Liver (tissue), 9 donors: ENCODE results near the gene ZNF467. TPM values are rescaled to one million over a fixed set of nuclear protein-coding genes. Genes with fewer than 3 reads are reported as not detected.
A peak's percentile ranks its signal among the peaks of the same experiment; 100 is the strongest.

Source experiments
- DNase-seq: peaks from one replicate; pipeline ENCODE4 v3.0.0-alpha.2; 2017; ENCODE audit warnings: low spot score
- H3K27ac ChIP-seq, 2 donors: one replicate each; pipeline ENCODE4 v1.7.0; 2013; ENCODE audit warnings: inconsistent platforms in 2 of 2, low read length in 2 of 2, control low read depth in 1 of 2, low read depth in 1 of 2, mild to moderate bottlenecking in 1 of 2
- H3K27me3 ChIP-seq, 4 donors: one replicate each; pipeline versions ENCODE4 v1.6.1 to v1.7.0; 2013; ENCODE audit warnings: low read length in 3 of 4, inconsistent platforms in 1 of 4, mild to moderate bottlenecking in 1 of 4, moderate library complexity in 1 of 4; ENCODE audit not compliant: control insufficient read depth in 4 of 4, insufficient read depth in 4 of 4
- H3K36me3 ChIP-seq, 4 donors: one replicate each; pipeline versions ENCODE4 v1.6.1 to v1.7.0; 2013; ENCODE audit warnings: low read length in 3 of 4, mild to moderate bottlenecking in 3 of 4, low read depth in 1 of 4, moderate library complexity in 1 of 4; ENCODE audit not compliant: control insufficient read depth in 4 of 4, insufficient read depth in 3 of 4
- H3K4me1 ChIP-seq, 4 donors: one replicate each; pipeline versions ENCODE4 v1.6.1 to v1.7.0; 2013; ENCODE audit warnings: low read length in 3 of 4, mild to moderate bottlenecking in 3 of 4, moderate library complexity in 1 of 4; ENCODE audit not compliant: control insufficient read depth in 4 of 4, insufficient read depth in 4 of 4
- H3K4me3 ChIP-seq, 3 donors: one replicate each; pipeline versions ENCODE4 v1.6.1 to v1.7.0; 2013; ENCODE audit warnings: low read length in 3 of 3, control low read depth in 1 of 3, low read depth in 1 of 3, mild to moderate bottlenecking in 1 of 3
- H3K9ac ChIP-seq, 2 donors: one replicate each; pipeline ENCODE4 v1.7.0; 2013; ENCODE audit warnings: low read length in 2 of 2, mild to moderate bottlenecking in 2 of 2, moderate library complexity in 2 of 2, control low read depth in 1 of 2, low read depth in 1 of 2
- H3K9me3 ChIP-seq, 4 donors: one replicate each; pipeline versions ENCODE4 v1.6.1 to v1.7.0; 2013; ENCODE audit warnings: low read length in 3 of 4; ENCODE audit not compliant: control insufficient read depth in 4 of 4
- EGR1 ChIP-seq, 2 donors: IDR thresholded peaks; 2 replicates each; pipeline ENCODE4 v1.6.1; 2016 to 2018; ENCODE audit warnings: antibody characterized with exemption in 2 of 2, low read depth in 2 of 2
- FOXA1 ChIP-seq: IDR thresholded peaks from 2 replicates; pipeline ENCODE4 v1.6.1; 2016; ENCODE audit warnings: antibody characterized with exemption
- FOXA2 ChIP-seq: IDR thresholded peaks from 2 replicates; pipeline ENCODE4 v1.6.1; 2016; ENCODE audit warnings: antibody characterized with exemption
- GABPA ChIP-seq, 2 donors: IDR thresholded peaks in 1 of 2; conservative IDR thresholded peaks in 1 of 2; 2 replicates each; pipeline ENCODE4 v1.6.1; 2016; ENCODE audit warnings: antibody characterized with exemption in 2 of 2, mild to moderate bottlenecking in 1 of 2, moderate library complexity in 1 of 2
- HNF4A ChIP-seq, 2 donors: conservative IDR thresholded peaks; 2 replicates each; pipeline ENCODE4 v1.6.1; 2016; ENCODE audit warnings: antibody characterized with exemption in 2 of 2, mild to moderate bottlenecking in 2 of 2
- MAX ChIP-seq: IDR thresholded peaks from 2 replicates; pipeline ENCODE4 v1.6.1; 2016; ENCODE audit warnings: antibody characterized with exemption
- REST ChIP-seq: IDR thresholded peaks from 2 replicates; pipeline ENCODE4 v1.6.1; 2016; ENCODE audit warnings: antibody characterized with exemption, mild to moderate bottlenecking
- RXRA ChIP-seq, 2 donors: IDR thresholded peaks; 2 replicates each; pipeline ENCODE4 v1.6.1; 2017 to 2018; ENCODE audit warnings: antibody characterized with exemption in 2 of 2, mild to moderate bottlenecking in 1 of 2
- WGBS: extraction: QIAGEN DNeasy Blood & Tissue Kit; methylation state at CpG from one replicate; pipeline ENCODE4 v1.1.7; 2013; 5-methylcytosine and 5-hydroxymethylcytosine counted together
- polyA plus RNA-seq, 2 donors: library from polyadenylated mRNA; stranded (reverse) in 1 of 2; unstranded in 1 of 2; fragments of 200-250 nt in 1 of 2; fragments of >200 nt in 1 of 2; fragmentation: Nextera tagmentation in 1 of 2; extraction: Ambion mirVana in 1 of 2; gene quantifications; one replicate each; pipeline versions ENCODE4 v1.2.1 to v1.2.3, GENCODE V29; 2013 to 2015
- total RNA-seq, 2 donors: library from RNA; depleted of rRNA; stranded (reverse); fragments of >200 nt; gene quantifications; one replicate each; pipeline ENCODE4 v1.2.3, GENCODE V29; 2014
- TF ChIP-seq, protein P1 (sequence below): fragments of 150-350 bp; IDR thresholded peaks from 2 replicates; pipeline ENCODE4 v1.5.1; 2017; ENCODE audit warnings: improper control_type of control experiment, low read depth, low read length; ENCODE audit not compliant: missing input control
- donor health status: healthy.
- donor health status: healthy.
- donor health status: healthy.
- donor health status: healthy.
- donor health status: healthy.

ZNF467 gene
- total and polyA plus RNA-seq, 4 donors, result 2.8 to 4.0 (median 3.7) TPM

DNA sequence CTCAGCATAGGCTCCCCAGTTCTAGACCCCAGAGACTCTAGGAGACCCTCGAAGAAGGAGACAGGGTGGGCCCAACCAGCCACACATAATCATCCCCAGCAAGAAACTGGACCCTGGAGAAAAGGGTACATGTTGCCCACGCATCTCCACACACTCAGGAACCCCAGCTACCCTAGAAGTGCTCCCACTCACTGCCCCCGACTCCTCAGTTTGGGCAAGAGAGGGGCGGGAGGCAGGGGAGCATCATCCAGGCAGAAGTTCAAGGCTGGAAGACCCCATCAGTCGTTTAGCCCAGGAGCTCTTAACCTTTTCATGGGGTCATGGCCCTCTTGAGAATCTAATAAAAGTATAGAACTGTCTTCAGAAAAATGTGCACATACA lies 1.8 kb upstream of the ZNF467 start:
- Histone ChIP-seq H3K27ac (no peak overlapping the region), H3K36me3 (no peaks in the 10 kb centered on the region), H3K9ac (no peak overlapping the region), H3K4me3 (no peak overlapping the region), H3K4me1 (peaks cover 5 to 22% (median 12%) of the 10 kb centered on the region in 4 donors), H3K27me3 (no peaks in the 10 kb centered on the region), H3K9me3 (no peaks in the 10 kb centered on the region)
- no peak for DNase-seq
- TF ChIP-seq GABPA (IDR thresholded peaks at IDR 0.05 in 1 of 2, conservative IDR thresholded peaks at IDR 0.05 in 1 of 2), result no peak
- no peak for TF ChIP-seq MAX
- TF ChIP-seq RXRA (IDR thresholded peaks at IDR 0.05), result no peak
- 60% methylated on average over 5 of the region's 5 CpGs for WGBS

DNA sequence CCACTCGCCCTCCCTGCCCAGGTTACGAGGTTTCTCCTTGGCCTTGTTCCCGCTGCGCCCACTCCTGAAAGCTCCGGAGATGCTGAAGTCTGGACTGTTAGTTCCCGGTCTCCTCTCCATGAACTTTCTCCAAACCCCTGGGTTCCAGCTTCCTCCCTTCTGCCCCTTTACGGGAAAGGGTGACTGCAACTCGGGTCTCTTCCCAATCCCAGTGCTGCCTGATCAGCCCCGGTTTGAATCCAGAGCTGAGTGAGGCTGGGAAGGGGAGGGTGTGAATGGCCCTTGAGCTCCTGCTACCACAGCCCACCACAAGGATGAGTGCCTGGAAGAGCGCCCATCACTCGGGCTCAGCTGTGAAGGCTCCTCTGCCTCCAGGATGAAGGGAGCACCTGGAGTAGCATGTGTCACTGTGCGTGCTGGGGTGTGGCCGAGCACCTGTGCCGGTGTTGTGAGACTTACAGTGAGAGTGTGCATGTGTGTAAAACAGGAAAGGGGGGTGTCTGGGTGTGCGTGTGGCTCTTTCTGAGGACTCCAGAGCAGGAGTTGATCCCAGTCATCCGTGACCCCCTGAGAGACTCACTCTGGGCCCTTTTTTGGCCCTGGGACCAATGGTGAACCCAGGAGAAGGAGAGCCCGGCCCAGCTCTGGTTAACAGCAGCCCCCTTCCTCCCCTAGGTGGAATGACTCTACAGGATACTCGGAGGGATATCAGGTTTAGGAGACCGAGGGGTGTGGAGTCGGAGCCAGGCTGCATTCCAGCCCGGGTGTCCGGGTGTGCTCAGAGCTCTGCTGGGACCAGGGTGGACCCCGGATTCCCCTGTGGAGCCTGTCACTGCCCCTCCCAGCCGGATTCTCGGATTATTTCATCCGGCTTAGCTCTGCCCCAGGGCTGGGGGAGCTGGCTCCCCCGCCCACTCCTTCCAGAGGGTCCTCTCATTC lies 1.1 kb upstream of the ZNF467 start:
- no peak overlapping the region for H3K9ac ChIP-seq
- no peak overlapping the region for H3K27ac ChIP-seq
- H3K9me3 ChIP-seq, result no peaks in the 10 kb centered on the region
- no peak for TF ChIP-seq FOXA2
- no peak for TF ChIP-seq EGR1 (IDR thresholded peaks at IDR 0.05; ENCODE audit: low read depth in 2 of 2)
- TF ChIP-seq, protein P1, sequence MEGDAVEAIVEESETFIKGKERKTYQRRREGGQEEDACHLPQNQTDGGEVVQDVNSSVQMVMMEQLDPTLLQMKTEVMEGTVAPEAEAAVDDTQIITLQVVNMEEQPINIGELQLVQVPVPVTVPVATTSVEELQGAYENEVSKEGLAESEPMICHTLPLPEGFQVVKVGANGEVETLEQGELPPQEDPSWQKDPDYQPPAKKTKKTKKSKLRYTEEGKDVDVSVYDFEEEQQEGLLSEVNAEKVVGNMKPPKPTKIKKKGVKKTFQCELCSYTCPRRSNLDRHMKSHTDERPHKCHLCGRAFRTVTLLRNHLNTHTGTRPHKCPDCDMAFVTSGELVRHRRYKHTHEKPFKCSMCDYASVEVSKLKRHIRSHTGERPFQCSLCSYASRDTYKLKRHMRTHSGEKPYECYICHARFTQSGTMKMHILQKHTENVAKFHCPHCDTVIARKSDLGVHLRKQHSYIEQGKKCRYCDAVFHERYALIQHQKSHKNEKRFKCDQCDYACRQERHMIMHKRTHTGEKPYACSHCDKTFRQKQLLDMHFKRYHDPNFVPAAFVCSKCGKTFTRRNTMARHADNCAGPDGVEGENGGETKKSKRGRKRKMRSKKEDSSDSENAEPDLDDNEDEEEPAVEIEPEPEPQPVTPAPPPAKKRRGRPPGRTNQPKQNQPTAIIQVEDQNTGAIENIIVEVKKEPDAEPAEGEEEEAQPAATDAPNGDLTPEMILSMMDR, result no peak
- TF ChIP-seq REST, result no peak
- no peak for TF ChIP-seq FOXA1
- TF ChIP-seq GABPA (IDR thresholded peaks at IDR 0.05 in 1 of 2, conservative IDR thresholded peaks at IDR 0.05 in 1 of 2), result no peak
- H3K36me3 ChIP-seq, result no peaks in the 10 kb centered on the region
- no peak for DNase-seq
- H3K27me3 ChIP-seq, result no peaks in the 10 kb centered on the region
- 39% methylated on average over 27 of the region's 27 CpGs for WGBS
- H3K4me1 ChIP-seq, result peaks cover 5 to 22% (median 12%) of the 10 kb centered on the region in 4 donors
- no peak overlapping the region for H3K4me3 ChIP-seq

- DNase-seq, result no peak
- peaks cover 5 to 22% (median 12%) of the 10 kb centered on the region in 4 donors for H3K4me1 ChIP-seq
Observed at GRCh38 chr7:149772956-149773434, 393 bp downstream of the ZNF467 start.

More at GRCh38 chr7:149772956-149773434, 393 bp downstream of the ZNF467 start:
- peaks cover 0 to 12% (median 8%) of the 10 kb centered on the region in 4 donors for H3K36me3 ChIP-seq
- TF ChIP-seq HNF4A (conservative IDR thresholded peaks at IDR 0.05), result no peak
- H3K9ac ChIP-seq, result no peak overlapping the region
- H3K27me3 ChIP-seq, result no peaks in the 10 kb centered on the region
- H3K9me3 ChIP-seq, result no peaks in the 10 kb centered on the region
- under 1% methylated on average over 55 of the region's 55 CpGs for WGBS
- H3K4me3 ChIP-seq, result peak overlapping the region; percentile 53 to 80 (median 53)
- H3K27ac ChIP-seq, result peak overlapping the region in 1 of 2 donors; percentile 39
